Ectodermal cell (in vitro differentiated cells): Measurements from ENCODE around the gene ZNF518B.
A peak's percentile ranks its signal among the peaks of the same experiment; 100 is the strongest.

Source experiments
- H3K27ac ChIP-seq: 2 replicates; pipeline ENCODE4 v1.7.0; 2013; ENCODE audit warnings: mild to moderate bottlenecking, low read depth, low read length; ENCODE audit not compliant: insufficient read depth, poor library complexity, severe bottlenecking
- H3K27me3 ChIP-seq: 2 replicates; pipeline ENCODE4 v1.7.0; 2013; ENCODE audit warnings: mild to moderate bottlenecking, low read length; ENCODE audit not compliant: insufficient read depth, control insufficient read depth, poor library complexity, severe bottlenecking
- H3K36me3 ChIP-seq: one replicate; pipeline ENCODE4 v1.7.0; 2013; ENCODE audit warnings: low read length; ENCODE audit not compliant: control insufficient read depth, insufficient read depth
- H3K4me1 ChIP-seq: one replicate; pipeline ENCODE4 v1.7.0; 2013; ENCODE audit warnings: low read length; ENCODE audit not compliant: control insufficient read depth, insufficient read depth
- H3K4me3 ChIP-seq: 2 replicates; pipeline ENCODE4 v1.7.0; 2013; ENCODE audit warnings: low read depth, low read length, control low read depth; ENCODE audit not compliant: insufficient read depth
- H3K9me3 ChIP-seq: 2 replicates; pipeline ENCODE4 v1.7.0; 2013; ENCODE audit warnings: mild to moderate bottlenecking, low read length, moderate library complexity; ENCODE audit not compliant: control insufficient read depth
- WGBS, 2 experiments: methylation state at CpG; one replicate each; pipeline ENCODE4 v1.1.7; 2013; ENCODE audit warnings: missing lambda C conversion rate in 2 of 2; 5-methylcytosine and 5-hydroxymethylcytosine counted together

The ZNF518B gene

GRCh38 chr4:10482913-10483312, 25.7 kb upstream of the ZNF518B start:
- no peaks in the 10 kb centered on the region for H3K9me3 ChIP-seq
- no peaks in the 10 kb centered on the region for H3K36me3 ChIP-seq
- H3K4me1 ChIP-seq: no peaks in the 10 kb centered on the region
- no peak overlapping the region for H3K27ac ChIP-seq
- H3K27me3 ChIP-seq: no peaks in the 10 kb centered on the region
- no peak overlapping the region for H3K4me3 ChIP-seq
- WGBS, 2 experiments: 74 to 75% methylated on average over 5 of the region's 5 CpGs

DNA sequence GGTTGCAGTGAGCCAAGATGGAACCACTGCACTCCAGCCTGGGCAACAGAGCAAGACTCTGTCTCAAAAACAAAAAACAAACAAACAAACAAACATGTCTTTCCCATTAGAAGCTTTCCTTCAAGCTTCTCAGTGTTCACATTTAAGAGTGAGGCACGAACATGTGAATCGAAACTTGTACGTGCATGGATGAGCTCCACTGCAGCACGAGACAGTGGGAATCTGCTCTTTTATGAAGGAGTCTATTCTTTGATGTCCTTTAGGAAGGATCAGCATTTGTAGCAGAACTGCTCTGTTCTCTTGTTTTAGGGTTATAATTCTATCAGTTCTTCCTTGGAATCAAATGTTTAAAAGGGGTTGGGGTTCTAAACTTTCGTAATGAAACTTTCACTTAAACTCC, 23.4 kb upstream of the ZNF518B start:
- 88 to 89% methylated on average over 5 of the region's 5 CpGs for WGBS, 2 experiments
- Histone ChIP-seq H3K27me3 (no peaks in the 10 kb centered on the region), H3K4me1 (no peaks in the 10 kb centered on the region), H3K36me3 (no peaks in the 10 kb centered on the region), H3K9me3 (no peaks in the 10 kb centered on the region), H3K27ac (no peak overlapping the region), H3K4me3 (no peak overlapping the region)

- H3K27ac ChIP-seq: no peak overlapping the region
- H3K9me3 ChIP-seq: no peaks in the 10 kb centered on the region
- H3K36me3 ChIP-seq: no peaks in the 10 kb centered on the region
- no peaks in the 10 kb centered on the region for H3K27me3 ChIP-seq
- H3K4me3 ChIP-seq: no peak overlapping the region
- H3K4me1 ChIP-seq: no peaks in the 10 kb centered on the region
Measured at GRCh38 chr4:10478621-10479020, 21.4 kb upstream of the ZNF518B start.

DNA sequence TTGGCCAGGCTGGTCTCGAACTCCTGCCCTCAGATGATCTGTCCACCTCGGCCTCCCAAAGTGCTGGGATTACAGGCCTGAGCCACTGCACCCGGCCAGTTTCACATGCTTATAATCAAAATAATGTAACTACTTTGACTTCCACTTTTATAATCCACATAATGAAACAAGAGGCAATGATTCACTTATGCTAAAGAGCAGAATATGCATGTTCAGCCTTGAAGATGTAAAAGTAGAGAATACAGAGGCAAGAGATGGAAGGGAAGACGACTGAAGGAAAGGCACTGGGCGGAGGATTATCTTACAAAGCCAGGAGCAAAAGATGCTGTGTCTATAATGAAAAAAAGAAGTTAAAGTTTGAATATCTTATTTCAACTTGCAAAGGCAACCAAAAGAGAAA, 13.3 kb upstream of the ZNF518B start:
- H3K4me3 ChIP-seq: no peak overlapping the region
- no peaks in the 10 kb centered on the region for H3K27me3 ChIP-seq
- H3K9me3 ChIP-seq: no peaks in the 10 kb centered on the region
- WGBS, 2 experiments: 94% methylated on average over 5 of the region's 5 CpGs
- H3K36me3 ChIP-seq: no peaks in the 10 kb centered on the region
- H3K27ac ChIP-seq: no peak overlapping the region
- H3K4me1 ChIP-seq: no peaks in the 10 kb centered on the region

GRCh38 chr4:10466161-10466560, 8.9 kb upstream of the ZNF518B start:
- Histone ChIP-seq H3K27me3 (peaks cover 22% of the 10 kb centered on the region), H3K9me3 (no peaks in the 10 kb centered on the region), H3K27ac (no peak overlapping the region), H3K4me3 (no peak overlapping the region), H3K36me3 (no peaks in the 10 kb centered on the region), H3K4me1 (peaks cover 4% of the 10 kb centered on the region)
- 93 to 96% methylated on average over 4 to 5 of the region's 5 CpGs for WGBS, 2 experiments

DNA sequence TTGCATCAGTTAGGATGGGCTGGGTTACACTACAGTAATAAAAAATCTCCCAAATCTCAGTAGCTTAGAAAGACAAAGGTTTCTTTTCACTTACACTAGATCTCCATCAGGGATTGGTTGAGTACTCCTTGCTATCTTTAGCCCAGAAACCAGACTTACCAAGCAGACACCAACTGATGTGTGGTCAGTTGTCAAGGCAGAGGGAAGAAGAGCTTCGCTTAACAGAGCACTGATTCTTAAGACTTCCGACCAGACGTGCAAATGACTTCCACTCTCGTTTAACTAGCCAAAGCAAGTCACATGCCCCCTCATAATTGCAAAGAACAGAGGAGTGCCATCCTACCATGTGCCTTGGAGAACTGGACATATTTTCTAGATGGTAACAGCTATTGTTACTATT, 5.7 kb upstream of the ZNF518B start:
- WGBS, 2 experiments: 90 to 94% methylated on average over 4 of the region's 4 CpGs
- Histone ChIP-seq H3K4me3 (no peak overlapping the region), H3K4me1 (peaks cover 4% of the 10 kb centered on the region), H3K36me3 (no peaks in the 10 kb centered on the region), H3K9me3 (no peaks in the 10 kb centered on the region), H3K27me3 (peaks cover 55% of the 10 kb centered on the region), H3K27ac (no peak overlapping the region)

DNA sequence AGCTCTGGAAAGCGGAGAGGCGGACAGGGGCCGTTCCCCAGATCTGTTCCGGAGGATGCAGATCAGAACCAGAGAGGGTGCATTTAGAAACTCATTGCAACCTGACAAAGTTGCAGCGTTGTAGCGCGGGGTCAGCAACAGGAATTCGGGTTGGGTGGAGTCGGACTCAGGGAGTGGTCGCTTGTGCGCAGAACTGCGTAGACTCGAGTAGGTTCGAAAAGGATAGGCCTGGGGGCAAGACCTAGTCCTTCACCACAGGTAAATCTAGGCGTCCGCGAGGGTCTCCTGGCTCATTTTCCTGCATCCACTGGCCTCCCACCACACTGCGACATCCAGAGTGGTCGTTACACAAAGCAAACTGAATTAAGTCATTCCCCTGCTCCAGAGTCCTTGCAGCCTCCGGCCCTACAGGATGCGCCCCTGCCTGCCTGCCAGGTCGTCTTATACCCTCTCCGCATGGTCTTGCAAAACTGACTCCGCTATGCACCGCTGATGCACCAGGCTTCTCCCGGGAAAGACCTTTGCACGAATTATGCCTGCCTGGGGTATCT, 4.7 kb upstream of the ZNF518B start:
- 78 to 79% methylated on average over 27 of the region's 27 CpGs for whole genome bisulfite sequencing, 2 experiments
- Histone ChIP-seq H3K4me3 (peak overlapping the region; percentile 34), H3K9me3 (no peaks in the 10 kb centered on the region), H3K36me3 (no peaks in the 10 kb centered on the region), H3K4me1 (peaks cover 4% of the 10 kb centered on the region), H3K27me3 (peaks cover 63% of the 10 kb centered on the region), H3K27ac (no peak overlapping the region)

DNA sequence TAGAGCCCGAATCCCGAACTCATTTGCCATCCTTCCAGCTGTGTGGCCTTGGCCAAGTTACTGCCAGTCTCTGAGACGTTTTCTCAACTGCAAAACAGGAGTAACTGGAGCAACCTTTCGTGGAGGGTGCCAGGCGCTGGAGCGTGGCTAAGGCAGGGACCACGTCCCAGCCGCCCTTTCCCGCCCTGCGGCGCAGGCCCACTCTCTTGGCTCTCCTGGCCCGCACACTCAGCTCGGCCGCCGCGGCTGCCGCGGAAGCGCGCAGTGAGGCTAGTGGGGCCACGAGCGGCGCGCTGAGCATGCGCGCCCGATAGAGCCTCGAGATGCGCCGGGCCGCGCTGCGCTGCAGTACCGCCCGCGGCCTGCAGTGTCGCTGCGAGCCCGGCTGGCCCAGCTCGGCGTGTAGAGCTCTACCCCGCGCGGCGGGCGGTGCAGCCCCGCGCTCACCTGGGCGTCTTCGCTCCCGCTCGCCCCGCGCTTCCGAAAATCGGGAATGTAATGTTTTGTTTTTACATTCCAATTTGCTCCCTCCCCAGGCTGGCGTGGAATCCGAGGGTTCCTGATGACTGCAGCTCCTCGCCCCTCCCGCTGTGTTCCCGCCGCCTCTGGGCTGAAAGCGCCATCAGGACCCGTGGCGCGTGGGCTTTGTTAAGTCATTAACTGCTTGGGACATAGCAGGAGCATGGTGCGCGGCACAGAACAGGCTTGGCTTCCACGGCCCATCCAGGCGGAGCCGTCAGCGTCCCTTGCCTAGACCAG, 4.0 kb upstream of the ZNF518B start:
- WGBS, 2 experiments: 9 to 10% methylated on average over 72 of the region's 72 CpGs
- Histone ChIP-seq H3K9me3 (no peaks in the 10 kb centered on the region), H3K27me3 (peaks cover 63% of the 10 kb centered on the region)

DNA sequence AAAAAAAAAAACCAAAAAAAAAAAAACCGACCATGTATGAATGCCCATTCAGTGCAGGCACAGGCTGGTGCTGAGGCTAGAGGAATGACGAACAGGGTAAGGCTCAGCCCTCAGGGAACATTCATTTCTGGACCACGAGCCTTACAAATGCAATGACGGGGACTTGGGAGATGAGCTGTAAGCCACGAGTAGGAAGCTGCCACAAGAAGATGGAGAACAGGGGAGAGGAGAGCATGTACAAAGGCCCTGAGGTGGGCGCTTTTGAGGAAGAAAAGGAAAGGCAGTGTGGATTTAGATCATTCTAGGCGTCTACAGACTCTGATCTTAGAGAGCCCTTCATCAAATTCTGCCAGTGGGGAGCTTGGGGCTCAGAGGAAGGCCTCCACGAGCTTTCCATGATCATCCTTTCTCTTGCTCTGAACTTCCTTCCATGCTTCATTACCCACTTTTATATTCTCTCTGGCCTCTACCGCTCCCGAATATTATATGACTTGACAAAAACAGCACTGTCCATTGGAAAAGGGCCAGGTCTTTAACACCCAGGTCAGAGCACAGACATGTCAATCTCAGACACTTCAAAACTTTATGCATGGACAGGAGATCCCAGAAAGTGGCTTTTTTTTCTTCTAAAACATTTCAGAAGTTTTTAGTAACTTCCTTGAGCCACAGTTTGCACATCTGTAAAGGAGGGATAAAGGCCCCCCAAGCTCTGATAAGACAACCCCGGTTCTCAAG, 3.3 kb upstream of the ZNF518B start:
- 88 to 92% methylated on average over 11 of the region's 11 CpGs for WGBS, 2 experiments
- no peak overlapping the region for H3K4me3 ChIP-seq
- no peaks in the 10 kb centered on the region for H3K9me3 ChIP-seq
- H3K27ac ChIP-seq: no peak overlapping the region
- peaks cover 63% of the 10 kb centered on the region for H3K27me3 ChIP-seq
- H3K36me3 ChIP-seq: no peaks in the 10 kb centered on the region
- H3K4me1 ChIP-seq: peaks cover 4% of the 10 kb centered on the region

More for the DNA sequence above, 4.0 kb upstream of the ZNF518B start:
- peaks cover 4% of the 10 kb centered on the region for H3K4me1 ChIP-seq
- peak overlapping the region; percentile 34 for H3K4me3 ChIP-seq
- no peak overlapping the region for H3K27ac ChIP-seq
- no peaks in the 10 kb centered on the region for H3K36me3 ChIP-seq

DNA sequence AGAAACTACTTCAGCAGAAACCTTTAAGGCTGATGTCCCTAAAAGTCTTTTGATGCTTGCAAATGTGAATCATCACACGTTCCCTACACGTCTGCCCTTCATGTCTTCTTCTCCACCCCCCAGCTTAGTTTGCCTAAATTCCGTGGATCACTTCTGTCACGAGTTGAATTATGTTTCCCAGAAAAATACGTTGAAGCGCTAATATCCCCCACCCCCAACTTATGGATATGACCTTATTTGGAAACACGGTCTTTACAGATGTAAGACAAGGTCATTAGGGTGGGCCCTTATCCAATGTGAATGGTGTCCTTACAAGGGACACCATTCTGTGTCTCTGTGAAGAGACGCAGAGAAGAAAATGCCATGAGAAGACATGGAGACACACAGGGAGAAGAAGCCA, 2.1 kb upstream of the ZNF518B start:
- H3K4me3 ChIP-seq: no peak overlapping the region
- WGBS, 2 experiments: 87% methylated on average over 8 of the region's 8 CpGs

More for the DNA sequence above, 2.1 kb upstream of the ZNF518B start:
- H3K9me3 ChIP-seq: no peaks in the 10 kb centered on the region
- H3K36me3 ChIP-seq: peaks cover 1% of the 10 kb centered on the region
- peaks cover 63% of the 10 kb centered on the region for H3K27me3 ChIP-seq
- H3K27ac ChIP-seq: no peak overlapping the region
- H3K4me1 ChIP-seq: peaks cover 7% of the 10 kb centered on the region
